ENCODE results near the gene INTS1.
A peak's percentile ranks its signal among the peaks of the same experiment; 100 is the strongest.

Gene INTS1

GRCh38 chr7:1486571-1486970 is 17.6 kb downstream of the INTS1 start:
- DNase-seq = no peak

- DNase-seq = no peak
These were observed 19.0 kb downstream of the INTS1 start for GRCh38 chr7:1485156-1485555.

GRCh38 chr7:1484569-1484968 is 19.6 kb downstream of the INTS1 start:
- no peak for DNase-seq

- DNase-seq = no peak
These were observed 20.4 kb downstream of the INTS1 start for GRCh38 chr7:1483536-1484505.

- no peak for DNase-seq
These were observed 21.1 kb downstream of the INTS1 start for GRCh38 chr7:1483079-1483478.

- DNase-seq = no peak
These were observed 22.9 kb downstream of the INTS1 start for GRCh38 chr7:1481300-1481699.

- DNase-seq = no peak
These were observed 23.5 kb downstream of the INTS1 start for GRCh38 chr7:1480670-1481069.

GRCh38 chr7:1479287-1479686 is 24.9 kb downstream of the INTS1 start:
- no peak for DNase-seq

GRCh38 chr7:1478480-1478879 is 25.7 kb downstream of the INTS1 start:
- no peak for DNase-seq

GRCh38 chr7:1476859-1477258 is 27.3 kb downstream of the INTS1 start:
- no peak for DNase-seq

- DNase-seq = no peak
These were observed 28.2 kb downstream of the INTS1 start for GRCh38 chr7:1475991-1476390.

GRCh38 chr7:1475393-1475792 is 28.8 kb downstream of the INTS1 start:
- no peak for DNase-seq

- no peak for DNase-seq
These were observed 29.5 kb downstream of the INTS1 start for GRCh38 chr7:1474736-1475135.

GRCh38 chr7:1473864-1474512 is 30.2 kb downstream of the INTS1 start:
- DNase-seq = peak; percentile 82

- DNase-seq = no peak
These were observed 33.3 kb downstream of the INTS1 start for GRCh38 chr7:1470901-1471300.

- no peak for DNase-seq
These were observed 35.4 kb downstream of the INTS1 start for GRCh38 chr7:1468643-1469298.

- no peak for DNase-seq
These were observed 36.0 kb downstream of the INTS1 start for GRCh38 chr7:1468203-1468602.

GRCh38 chr7:1466524-1467271 is 37.5 kb downstream of the INTS1 start:
- no peak for DNase-seq

GRCh38 chr7:1464694-1465093 is 39.5 kb downstream of the INTS1 start:
- DNase-seq = no peak

- no peak for DNase-seq
These were observed 40.4 kb downstream of the INTS1 start for GRCh38 chr7:1463676-1464223.

GRCh38 chr7:1461646-1462375 is 42.4 kb downstream of the INTS1 start:
- no peak for DNase-seq
